GM23338 (cell line): ENCODE measurements around the gene DLST. TPM values are rescaled to one million over a fixed set of nuclear protein-coding genes. Genes with fewer than 3 reads are reported as not detected.

Source experiments
- ATAC-seq: fragments of 200-7000 bp; cut with Tn5 transposase; 3 replicates; pipeline ENCODE4 v1.9.1; 2020
- DNase-seq: peaks from one replicate; pipeline ENCODE4 v3.0.0-alpha.2; 2015; ENCODE audit warnings: low spot score
- H2AFZ ChIP-seq: fragments of 200-600 bp; sonication (generic); 2 replicates; pipeline ENCODE4 v1.8.0; 2016; ENCODE audit warnings: antibody characterized with exemption, mild to moderate bottlenecking, moderate library complexity
- H3F3A ChIP-seq: fragments of 200-600 bp; sonication (generic); replicated peaks from 2 replicates; pipeline ENCODE4 v1.8.0; 2017; ENCODE audit warnings: antibody characterized with exemption, mixed run types, low read depth
- H3K27ac ChIP-seq: fragments of 200-600 bp; sonication (generic); 2 replicates; pipeline ENCODE4 v1.6.1; 2016; ENCODE audit warnings: low read depth
- H3K27me3 ChIP-seq: fragments of 200-600 bp; sonication (generic); 2 replicates; pipeline ENCODE4 v1.8.0; 2016; ENCODE audit warnings: mild to moderate bottlenecking, mixed run types, moderate library complexity; ENCODE audit not compliant: insufficient read depth
- H3K36me3 ChIP-seq: fragments of 200-600 bp; sonication (generic); 2 replicates; pipeline ENCODE4 v1.8.0; 2016; ENCODE audit warnings: mild to moderate bottlenecking; ENCODE audit not compliant: insufficient read depth
- H3K4me1 ChIP-seq: fragments of 200-600 bp; sonication (generic); 2 replicates; pipeline ENCODE4 v1.8.0; 2016; ENCODE audit warnings: mild to moderate bottlenecking, moderate library complexity; ENCODE audit not compliant: insufficient read depth
- H3K4me2 ChIP-seq: fragments of 200-600 bp; sonication (generic); 2 replicates; pipeline ENCODE4 v1.7.1; 2017; ENCODE audit warnings: mixed run types
- H3K4me3 ChIP-seq: fragments of 200-600 bp; sonication (generic); 2 replicates; pipeline ENCODE4 v1.6.1; 2016; ENCODE audit warnings: mixed run types
- H3K79me2 ChIP-seq: fragments of 200-600 bp; sonication (generic); replicated peaks from 2 replicates; pipeline ENCODE4 v1.8.0; 2017; ENCODE audit warnings: mild to moderate bottlenecking; ENCODE audit not compliant: insufficient read depth
- H3K9me2 ChIP-seq: fragments of 200-600 bp; sonication (generic); 2 replicates; pipeline ENCODE4 v1.8.0; 2017; ENCODE audit not compliant: insufficient read depth
- H4K20me1 ChIP-seq: fragments of 200-600 bp; sonication (generic); replicated peaks from 2 replicates; pipeline ENCODE4 v1.8.0; 2017; ENCODE audit warnings: mild to moderate bottlenecking; ENCODE audit not compliant: insufficient read depth
- H3K27ac Mint-ChIP-seq: 2 replicates; pipeline ENCODE4 v1.8.0; 2020; ENCODE audit warnings: inconsistent platforms, mild to moderate bottlenecking, moderate library complexity, mixed read lengths
- H3K27me3 Mint-ChIP-seq: 3 replicates; pipeline ENCODE4 v1.8.0; 2022; ENCODE audit warnings: low read depth, mild to moderate bottlenecking, moderate library complexity, mixed read lengths, inconsistent platforms; ENCODE audit not compliant: insufficient read depth, poor library complexity
- H3K36me3 Mint-ChIP-seq: 3 replicates; pipeline ENCODE4 v1.8.0; 2021; ENCODE audit warnings: low read depth, mild to moderate bottlenecking, inconsistent platforms, moderate library complexity, mixed read lengths
- H3K4me1 Mint-ChIP-seq: 3 replicates; pipeline ENCODE4 v1.8.0; 2020; ENCODE audit warnings: mild to moderate bottlenecking, inconsistent platforms, mixed read lengths
- H3K4me3 Mint-ChIP-seq: 3 replicates; pipeline ENCODE4 v1.8.0; 2021; ENCODE audit warnings: moderate library complexity, mild to moderate bottlenecking, inconsistent platforms, mixed read lengths
- H3K9me3 Mint-ChIP-seq: 3 replicates; pipeline ENCODE4 v1.8.0; 2020; ENCODE audit warnings: moderate library complexity, mild to moderate bottlenecking, inconsistent platforms, mixed read lengths
- CREB1 ChIP-seq: fragments of 250-450 bp; sonication (Bioruptor Pico); IDR thresholded peaks from 2 replicates; pipeline ENCODE4 v1.5.0; 2020; ENCODE audit warnings: low read depth, mild to moderate bottlenecking, moderate library complexity
- EZH2 ChIP-seq: fragments of 200-600 bp; sonication (generic); IDR thresholded peaks from one replicate; pipeline ENCODE4 v1.8.0; 2017; ENCODE audit warnings: antibody characterized with exemption, mild to moderate bottlenecking, low read depth; ENCODE audit not compliant: unreplicated experiment
- POLR2AphosphoS5 ChIP-seq: IDR thresholded peaks from 2 replicates; pipeline ENCODE4 v1.6.1; 2016; ENCODE audit warnings: antibody characterized with exemption, low read depth
- ZNF462 ChIP-seq: fragments of 250-450 bp; sonication (Bioruptor Pico); IDR thresholded peaks from 2 replicates; pipeline ENCODE4 v1.5.0; 2020; ENCODE audit warnings: mild to moderate bottlenecking, moderate library complexity
- polyA plus RNA-seq: library from polyadenylated mRNA; unstranded; fragments of >200 nt; fragmentation: Nextera tagmentation; extraction: Ambion mirVana; gene quantifications from 2 replicates; pipeline ENCODE4 v1.2.1, GENCODE V29; 2016
- total RNA-seq: library from RNA; depleted of rRNA; stranded (reverse); fragments of >200 nt; shearing (Covaris generic); gene quantifications from 2 replicates; pipeline ENCODE4 v1.2.3, GENCODE V29; 2014

Gene DLST
- total and polyA plus RNA-seq, 2 experiments from 2014 or later: 11.2 to 106 TPM

- no peak for TF ChIP-seq ZNF462 (CRISPR knock-in tag)
- TF ChIP-seq CREB1: no peak
- TF ChIP-seq EZH2: no peak
These were observed 21.4 kb downstream of the DLST start (continued) for GRCh38 chr14:74902941-74903705.

- Mint-ChIP-seq H3K27ac (no peak overlapping the region), H3K4me3 (no peak overlapping the region), H3K36me3 (peaks cover 51% of the 10 kb centered on the region), H3K9me3 (no peaks in the 10 kb centered on the region), H3K27me3 (peaks cover 7% of the 10 kb centered on the region), H3K4me1 (peaks cover 8% of the 10 kb centered on the region)
- TF ChIP-seq CREB1 (no peak), POLR2AphosphoS5 (peak; percentile 29; the same call in 1 of the 2 replicates)
- no peaks in the 10 kb centered on the region for H3K27me3 ChIP-seq
- H3K36me3 ChIP-seq: peaks cover 29% of the 10 kb centered on the region
- H3K4me2 ChIP-seq: no peak overlapping the region
- ATAC-seq (no peak), DNase-seq (no peak)
- no peaks in the 10 kb centered on the region for H3K4me1 ChIP-seq
- H3K4me3 ChIP-seq: no peak overlapping the region
- no peaks in the 10 kb centered on the region for H3K9me2 ChIP-seq
- peaks cover 9% of the 10 kb centered on the region for H4K20me1 ChIP-seq
- no peak overlapping the region for H3K27ac ChIP-seq
- H2AFZ ChIP-seq: no peak overlapping the region
- H3F3A ChIP-seq: 0 out of 2 replicates have a peak, but pooled peaks cover 3% of the 10 kb centered on the region
- no peaks in the 10 kb centered on the region for H3K79me2 ChIP-seq
These were observed 23.2 kb downstream of the DLST start for GRCh38 chr14:74904635-74905503.
